ENCODE data around the gene TUBAL3. TPM values are rescaled to one million over a fixed set of nuclear protein-coding genes. Genes with fewer than 3 reads are reported as not detected.

TUBAL3 gene
- polyA plus RNA-seq, 2 of the 4 experiments (the other 2 are of a cell fraction), result 0.34 to 1.4 TPM

GRCh38 chr10:5447611-5448071 lies 43.0 kb upstream of the TUBAL3 start:
- no peak for FAIRE-seq
- peak overlapping the region; percentile 61 for H3K4me3 ChIP-seq
- 3% methylated on average over 5 of the region's 5 CpGs for WGBS (ENCODE audit: missing lambda C conversion rate)
- peaks cover 39% of the 10 kb centered on the region for H3K4me1 ChIP-seq
- ChIA-PET POLR2A (interaction anchor here (0.6 to 4.1 kb wide), 5 partner anchors 9 to 178 kb away, joined by 3 to 34 read pairs (median 3); no protein-coding TSS in a partner anchor), CTCF (interaction anchor here (0.8 to 12.8 kb wide), 6 partner anchors 9 to 423 kb away, joined by 3 to 432 read pairs (median 3); no protein-coding TSS in a partner anchor)
- H3K4me2 ChIP-seq, result peak overlapping the region; percentile 85
- DNase-seq (ENCODE audit: low read depth in 1 of 2, low spot score in 1 of 2), result no peak
- H3K9me3 ChIP-seq, result no peaks in the 10 kb centered on the region
- H3K27ac ChIP-seq, result peak overlapping the region; percentile 72 to 73
- no peak for TF ChIP-seq MYC (IDR thresholded peaks at IDR 0.05; ENCODE audit: borderline replicate concordance, low read length)
- no peak for TF ChIP-seq EHF (CRISPR knock-in tag; IDR thresholded peaks at IDR 0.05)
- TF ChIP-seq ELK1 (IDR thresholded peaks at IDR 0.05; ENCODE audit: low read depth, low read length), result no peak
- TF ChIP-seq EP300 (IDR thresholded peaks at IDR 0.05), result no peak
- TF ChIP-seq BCL3 (IDR thresholded peaks at IDR 0.05), result no peak
- TF ChIP-seq MAZ (IDR thresholded peaks at IDR 0.05; ENCODE audit: borderline replicate concordance, low read depth, low read length), result no peak
- TF ChIP-seq USF2 (IDR thresholded peaks at IDR 0.05), result no peak
- TF ChIP-seq FOSB (CRISPR knock-in tag; IDR thresholded peaks at IDR 0.05), result no peak
- no peak for TF ChIP-seq BHLHE40 (IDR thresholded peaks at IDR 0.05; ENCODE audit: low read depth, low read length)
- TF ChIP-seq HOXB5 (CRISPR knock-in tag; IDR thresholded peaks at IDR 0.05), result no peak
- no peak for TF ChIP-seq CEBPB (IDR thresholded peaks at IDR 0.05)
- TF ChIP-seq SREBF2 (IDR thresholded peaks at IDR 0.05), result no peak
- TF ChIP-seq HEYL (CRISPR knock-in tag; IDR thresholded peaks at IDR 0.05), result no peak
- TF ChIP-seq NPAS2 (CRISPR knock-in tag; IDR thresholded peaks at IDR 0.05; ENCODE audit: borderline replicate concordance), result no peak
- no peak for TF ChIP-seq RFX5 (IDR thresholded peaks at IDR 0.05)
- TF ChIP-seq SMC3 (IDR thresholded peaks at IDR 0.05), result no peak
- TF ChIP-seq ZFP36 (IDR thresholded peaks at IDR 0.05; ENCODE audit: borderline replicate concordance, partially characterized antibody), result no peak
- TF ChIP-seq RNF2 (IDR thresholded peaks at IDR 0.05; ENCODE audit: borderline replicate concordance, low read depth), result no peak
- no peak for TF ChIP-seq POLR2A (IDR thresholded peaks at IDR 0.05; ENCODE audit: low read length)
- no peak for TF ChIP-seq REST (IDR thresholded peaks at IDR 0.05)
- peak in 1 of 2 experiments; percentile 12; a peak in 2 of 6 replicates for ATAC-seq

GRCh38 chr10:5447056-5447455 lies 42.4 kb upstream of the TUBAL3 start:
- peak overlapping the region; percentile 85 for H3K4me2 ChIP-seq
- FAIRE-seq, result no peak
- no peak for DNase-seq (ENCODE audit: low read depth in 1 of 2, low spot score in 1 of 2)
- CTCF ChIA-PET, result interaction anchor here (0.8 to 12.8 kb wide), 5 partner anchors 101 to 631 kb away, joined by 3 to 432 read pairs (median 4); no protein-coding TSS in a partner anchor
- peak overlapping the region; percentile 61 for H3K4me3 ChIP-seq
- POLR2A ChIA-PET, result interaction anchor here (1.0 to 4.1 kb wide), 11 partner anchors 9 to 599 kb away, joined by 3 to 43 read pairs (median 5); no protein-coding TSS in a partner anchor
- no peak for TF ChIP-seq HDAC2 (IDR thresholded peaks at IDR 0.05)
- no peak for TF ChIP-seq ESRRA (IDR thresholded peaks at IDR 0.05; ENCODE audit: borderline replicate concordance, low read length)
- no peak for TF ChIP-seq ZFP36 (IDR thresholded peaks at IDR 0.05; ENCODE audit: borderline replicate concordance, partially characterized antibody)
- TF ChIP-seq FOSL2 (IDR thresholded peaks at IDR 0.05), result no peak
- peak; percentile 45 for TF ChIP-seq FOSL2 (CRISPR knock-in tag; IDR thresholded peaks at IDR 0.05)
- no peak for TF ChIP-seq CHD2 (IDR thresholded peaks at IDR 0.05; ENCODE audit: low read length, partially characterized antibody)
- TF ChIP-seq KDM5A (IDR thresholded peaks at IDR 0.05), result no peak
- no peak for TF ChIP-seq SMC3 (IDR thresholded peaks at IDR 0.05)
- no peak for TF ChIP-seq ELK1 (IDR thresholded peaks at IDR 0.05; ENCODE audit: low read depth, low read length)
- H3K27ac ChIP-seq, result peak overlapping the region; percentile 64 to 73; a peak in 4 of 6 replicates
- no peaks in the 10 kb centered on the region for H3K9me3 ChIP-seq
- WGBS (ENCODE audit: missing lambda C conversion rate), result 1% methylated on average over 3 of the region's 3 CpGs
- peaks cover 39% of the 10 kb centered on the region for H3K4me1 ChIP-seq
- ATAC-seq, result peak in 1 of 2 experiments; percentile 10; a peak in 1 of 6 replicates
